Measurements from ENCODE around the gene TXN. TPM values are rescaled to one million over a fixed set of nuclear protein-coding genes. Genes with fewer than 3 reads are reported as not detected.

TXN gene
- total and polyA plus RNA-seq, 7 experiments from 2014 or later: 22.2 to 276 (median 53.0) TPM

- H3K4me3 Mint-ChIP-seq: no peak overlapping the region
- peaks cover 0 to 4% (median 0%) of the 10 kb centered on the region in 11 donors for H3K9me3 Mint-ChIP-seq
- POLR2A ChIA-PET: no interaction called here
- H3K36me3 ChIP-seq (ENCODE audit: control insufficient read depth in 2 of 3, insufficient read depth in 3 of 3, low read length in 3 of 3): no peaks in the 10 kb centered on the region
- no peaks in the 10 kb centered on the region for H3K27me3 ChIP-seq (ENCODE audit: control insufficient read depth in 2 of 2, insufficient read depth in 2 of 2, low read length in 2 of 2)
- H3K4me3 ChIP-seq (ENCODE audit: low read length): no peak overlapping the region
- H3K27ac ChIP-seq (ENCODE audit: low read depth, low read length): no peak overlapping the region
- peaks cover 0 to 21% (median 0%) of the 10 kb centered on the region in 5 donors for H3K27me3 Mint-ChIP-seq
- peaks cover 0 to 3% (median 0%) of the 10 kb centered on the region in 5 donors for H3K36me3 Mint-ChIP-seq
- CTCF ChIA-PET: no interaction called here
- H3K9me3 ChIP-seq (ENCODE audit: control insufficient read depth in 2 of 3, low read length in 3 of 3): no peaks in the 10 kb centered on the region
- H3K4me1 ChIP-seq (ENCODE audit: control insufficient read depth in 2 of 2, insufficient read depth in 2 of 2, low read length in 2 of 2): peaks cover 4 to 11% of the 10 kb centered on the region in 2 donors
- H3K27ac Mint-ChIP-seq: no peak overlapping the region
- DNase-seq (no peak), ATAC-seq (no peak)
- H3K4me1 Mint-ChIP-seq: peaks cover 15 to 24% (median 17%) of the 10 kb centered on the region in 7 donors
- intact Hi-C loops (cut with micrococcal nuclease): loop anchor here (5.0 to 10.0 kb wide), 7 partner anchors 212 to 1327 kb away; partner anchors contain the start of genes ABITRAM (in 2 of the 2), ELP1 (in 2 of the 2), CTNNAL1 (in 1 of the 2) and ECPAS (in 1 of the 2)
These were observed 3.3 kb upstream of the TXN start for GRCh38 chr9:110259566-110259965.

- no peaks in the 10 kb centered on the region for H3K36me3 ChIP-seq (ENCODE audit: control insufficient read depth in 2 of 3, insufficient read depth in 3 of 3, low read length in 3 of 3)
- H3K4me3 ChIP-seq (ENCODE audit: low read length): no peak overlapping the region
- ChIA-PET CTCF (no interaction called here), POLR2A (no interaction called here)
- no peaks in the 10 kb centered on the region for H3K9me3 ChIP-seq (ENCODE audit: control insufficient read depth in 2 of 3, low read length in 3 of 3)
- H3K27me3 ChIP-seq (ENCODE audit: control insufficient read depth in 2 of 2, insufficient read depth in 2 of 2, low read length in 2 of 2): no peaks in the 10 kb centered on the region
- Mint-ChIP-seq H3K4me1 (peaks cover 16 to 33% (median 22%) of the 10 kb centered on the region in 7 donors), H3K36me3 (peaks cover 0 to 3% (median 0%) of the 10 kb centered on the region in 5 donors), H3K9me3 (peaks cover 0 to 2% (median 0%) of the 10 kb centered on the region in 11 donors), H3K4me3 (no peak overlapping the region), H3K27ac (peak overlapping the region in 1 of 9 donors; percentile 15), H3K27me3 (peaks cover 0 to 18% (median 0%) of the 10 kb centered on the region in 5 donors)
- H3K4me1 ChIP-seq (ENCODE audit: control insufficient read depth in 2 of 2, insufficient read depth in 2 of 2, low read length in 2 of 2): peaks cover 4 to 11% of the 10 kb centered on the region in 2 donors
- DNase-seq: no peak
- intact Hi-C loops (cut with micrococcal nuclease): loop anchor here (5.0 to 10.0 kb wide), 7 partner anchors 211 to 1326 kb away; partner anchors contain the start of genes ABITRAM (in 2 of the 2), ELP1 (in 2 of the 2), CTNNAL1 (in 1 of the 2) and ECPAS (in 1 of the 2)
- ATAC-seq: no peak
- no peak overlapping the region for H3K27ac ChIP-seq (ENCODE audit: low read depth, low read length)
These were observed 2.4 kb upstream of the TXN start for GRCh38 chr9:110258690-110259091.

- H3K36me3 ChIP-seq (ENCODE audit: control insufficient read depth in 2 of 3, insufficient read depth in 3 of 3, low read length in 3 of 3): no peaks in the 10 kb centered on the region
- H3K9me3 ChIP-seq (ENCODE audit: control insufficient read depth in 2 of 3, low read length in 3 of 3): no peaks in the 10 kb centered on the region
- ChIA-PET CTCF (no interaction called here), POLR2A (interaction anchor here (0.6 kb wide), 1 partner anchor 8 kb away, joined by 3 read pairs; no protein-coding TSS in a partner anchor)
- peak overlapping the region in 7 of 10 donors; percentile 83 to 99 (median 96) for H3K4me3 Mint-ChIP-seq
- H3K9me3 Mint-ChIP-seq: peaks cover 0 to 2% (median 0%) of the 10 kb centered on the region in 11 donors
- no peak for DNase-seq
- H3K36me3 Mint-ChIP-seq: peaks cover 0 to 3% (median 0%) of the 10 kb centered on the region in 5 donors
- H3K27me3 ChIP-seq (ENCODE audit: control insufficient read depth in 2 of 2, insufficient read depth in 2 of 2, low read length in 2 of 2): no peaks in the 10 kb centered on the region
- H3K27ac Mint-ChIP-seq: peak overlapping the region in 5 of 9 donors; percentile 12 to 97 (median 88)
- H3K27me3 Mint-ChIP-seq: peaks cover 0 to 15% (median 0%) of the 10 kb centered on the region in 5 donors
- peaks cover 16 to 40% (median 29%) of the 10 kb centered on the region in 7 donors for H3K4me1 Mint-ChIP-seq
- H3K27ac ChIP-seq (ENCODE audit: low read depth, low read length): no peak overlapping the region
- intact Hi-C loops (cut with micrococcal nuclease): loop anchor here (2.0 to 10.0 kb wide), 10 partner anchors 101 to 1326 kb away; partner anchors contain the start of genes ABITRAM (in 2 of the 2), CTNNAL1 (in 2 of the 2), ELP1 (in 2 of the 2) and ECPAS (in 1 of the 2)
- H3K4me1 ChIP-seq (ENCODE audit: control insufficient read depth in 2 of 2, insufficient read depth in 2 of 2, low read length in 2 of 2): peaks cover 4 to 11% of the 10 kb centered on the region in 2 donors
- no peak overlapping the region for H3K4me3 ChIP-seq (ENCODE audit: low read length)
- ATAC-seq: no peak
These were observed 1.6 kb upstream of the TXN start for GRCh38 chr9:110257956-110258355.

GRCh38 chr9:110257097-110257841, 962 bp upstream of the TXN start:
- Mint-ChIP-seq H3K36me3 (peaks cover 0 to 8% (median 0%) of the 10 kb centered on the region in 5 donors), H3K27me3 (peaks cover 0 to 11% (median 0%) of the 10 kb centered on the region in 5 donors), H3K27ac (peak overlapping the region; percentile 81 to 97 (median 87)), H3K4me1 (peaks cover 16 to 47% (median 32%) of the 10 kb centered on the region in 7 donors), H3K9me3 (peaks cover 0 to 1% (median 0%) of the 10 kb centered on the region in 11 donors), H3K4me3 (peak overlapping the region; percentile 83 to 99 (median 95))
- Histone ChIP-seq H3K4me1 (ENCODE audit: control insufficient read depth in 2 of 2, insufficient read depth in 2 of 2, low read length in 2 of 2) (peaks cover 4 to 11% of the 10 kb centered on the region in 2 donors), H3K9me3 (ENCODE audit: control insufficient read depth in 2 of 3, low read length in 3 of 3) (no peaks in the 10 kb centered on the region), H3K36me3 (ENCODE audit: control insufficient read depth in 2 of 3, insufficient read depth in 3 of 3, low read length in 3 of 3) (no peaks in the 10 kb centered on the region), H3K27ac (ENCODE audit: low read depth, low read length) (peak overlapping the region; percentile 50), H3K27me3 (ENCODE audit: control insufficient read depth in 2 of 2, insufficient read depth in 2 of 2, low read length in 2 of 2) (no peaks in the 10 kb centered on the region), H3K4me3 (ENCODE audit: low read length) (peak overlapping the region; percentile 85)
- intact Hi-C loops (cut with micrococcal nuclease): loop anchor here (2.0 to 10.0 kb wide), 10 partner anchors 100 to 1325 kb away; partner anchors contain the start of genes ABITRAM (in 2 of the 2), CTNNAL1 (in 2 of the 2), ELP1 (in 2 of the 2) and ECPAS (in 1 of the 2)
- ChIA-PET POLR2A (interaction anchor here (0.6 to 1.0 kb wide), 3 partner anchors 9 to 1374 kb away, joined by 3 read pairs; partner anchors contain the start of gene DNAJC25), CTCF (no interaction called here)
- DNase-seq: peak in 6 of 9 donors; percentile 2 to 34 (median 8)
- ATAC-seq: no peak

- Histone ChIP-seq H3K27me3 (ENCODE audit: control insufficient read depth in 2 of 2, insufficient read depth in 2 of 2, low read length in 2 of 2) (no peaks in the 10 kb centered on the region), H3K9me3 (ENCODE audit: control insufficient read depth in 2 of 3, low read length in 3 of 3) (no peaks in the 10 kb centered on the region), H3K36me3 (ENCODE audit: control insufficient read depth in 2 of 3, insufficient read depth in 3 of 3, low read length in 3 of 3) (no peaks in the 10 kb centered on the region), H3K4me1 (ENCODE audit: control insufficient read depth in 2 of 2, insufficient read depth in 2 of 2, low read length in 2 of 2) (peaks cover 4 to 11% of the 10 kb centered on the region in 2 donors), H3K4me3 (ENCODE audit: low read length) (peak overlapping the region; percentile 85), H3K27ac (ENCODE audit: low read depth, low read length) (peak overlapping the region; percentile 65)
- H3K4me1 Mint-ChIP-seq: peaks cover 16 to 55% (median 32%) of the 10 kb centered on the region in 7 donors
- H3K4me3 Mint-ChIP-seq: peak overlapping the region; percentile 83 to 99 (median 96)
- ChIA-PET CTCF (interaction anchor here (0.6 kb wide), 1 partner anchor 46 kb away, joined by 4 read pairs; no protein-coding TSS in a partner anchor), POLR2A (no interaction called here)
- peak; percentile 6 for ATAC-seq
- peaks cover 0 to 1% (median 0%) of the 10 kb centered on the region in 11 donors for H3K9me3 Mint-ChIP-seq
- H3K27me3 Mint-ChIP-seq: peaks cover 0 to under 1% (median 0%) of the 10 kb centered on the region in 5 donors
- peak in 6 of 9 donors; percentile 5 to 69 (median 16) for DNase-seq
- intact Hi-C loops (cut with micrococcal nuclease): loop anchor here (1.0 to 10.0 kb wide), 12 partner anchors 82 to 1323 kb away; partner anchors contain the start of genes ABITRAM (in 2 of the 2), CTNNAL1 (in 2 of the 2), ELP1 (in 2 of the 2) and ECPAS (in 1 of the 2)
- H3K27ac Mint-ChIP-seq: peak overlapping the region; percentile 87 to 95 (median 89)
- peaks cover 0 to 11% (median 0%) of the 10 kb centered on the region in 5 donors for H3K36me3 Mint-ChIP-seq
These were observed 586 bp downstream of the TXN start for GRCh38 chr9:110255463-110256379.
